8988T (cell line): ENCODE measurements around the gene TAF3.

ENCODE experiments used
- DNase-seq: peaks from one replicate; pipeline ENCODE4 v3.0.0; 2011

The TAF3 gene

DNA sequence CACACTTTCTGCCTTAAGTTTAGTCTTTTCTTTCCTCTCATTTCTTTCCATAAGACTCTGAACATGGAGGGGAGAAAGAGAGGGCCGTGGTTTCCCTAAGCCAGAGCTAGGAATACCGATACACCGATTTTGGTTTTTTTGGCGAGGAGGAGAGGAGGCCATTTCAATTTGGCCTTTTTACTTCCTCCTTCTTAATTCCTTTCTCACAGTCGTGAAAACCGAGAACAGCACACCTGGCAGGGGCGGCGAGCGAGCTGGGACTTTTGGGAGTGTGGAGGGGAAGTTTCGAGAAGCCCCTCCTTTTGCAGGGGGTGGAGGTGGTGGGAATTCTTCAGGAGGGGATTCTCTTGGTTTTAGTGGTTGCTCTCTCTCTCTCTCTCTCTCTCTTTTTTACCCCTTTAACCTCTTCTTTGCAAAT lies 242.4 kb downstream of the TAF3 start:
- no peak for DNase-seq

DNA sequence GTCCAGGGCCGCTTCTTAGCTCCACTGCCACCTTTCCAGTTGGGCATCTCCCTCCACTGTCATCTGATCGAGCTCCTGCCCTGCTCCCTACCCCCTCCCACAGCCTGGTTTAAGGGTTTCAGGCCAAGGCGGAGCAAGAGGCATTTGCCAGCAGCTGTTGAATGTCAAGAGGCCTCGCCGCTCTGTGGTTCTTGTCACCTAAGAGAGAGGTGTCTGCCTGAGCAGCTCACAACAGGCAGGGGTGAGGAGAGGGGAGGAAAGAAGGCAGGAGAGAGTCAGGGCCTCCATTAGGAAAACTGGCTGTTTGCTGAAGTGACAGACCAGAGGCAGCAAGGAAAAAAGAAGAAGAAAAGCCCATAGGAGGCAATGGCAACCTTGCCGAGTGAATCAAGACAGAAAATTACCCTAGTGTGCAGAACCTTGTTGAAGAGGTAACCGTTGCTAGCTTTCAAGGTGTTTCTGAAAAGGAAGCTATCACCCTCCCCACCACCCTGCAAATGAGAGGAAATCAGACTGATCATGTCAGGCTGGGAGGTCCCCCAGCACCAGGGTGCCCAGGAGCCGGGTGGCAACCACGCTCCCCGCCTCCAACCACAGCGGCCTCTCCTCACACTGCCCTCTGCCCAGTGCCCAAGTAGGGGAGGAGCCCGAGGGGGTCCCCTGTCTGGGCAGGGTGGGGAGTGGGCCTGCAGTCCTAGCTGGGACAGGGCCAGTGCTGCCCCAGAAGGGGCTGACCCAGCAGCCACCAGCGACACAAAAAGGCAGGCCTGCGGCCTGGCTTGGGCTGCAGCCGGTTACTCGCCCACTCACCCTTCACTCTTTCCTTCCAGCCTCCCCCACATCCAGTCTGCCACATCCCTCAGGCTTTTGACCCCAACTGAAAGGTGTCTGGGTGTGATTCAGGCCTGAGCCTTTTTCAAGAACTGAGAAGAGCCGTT lies 243.2 kb downstream of the TAF3 start:
- DNase-seq = no peak

DNA sequence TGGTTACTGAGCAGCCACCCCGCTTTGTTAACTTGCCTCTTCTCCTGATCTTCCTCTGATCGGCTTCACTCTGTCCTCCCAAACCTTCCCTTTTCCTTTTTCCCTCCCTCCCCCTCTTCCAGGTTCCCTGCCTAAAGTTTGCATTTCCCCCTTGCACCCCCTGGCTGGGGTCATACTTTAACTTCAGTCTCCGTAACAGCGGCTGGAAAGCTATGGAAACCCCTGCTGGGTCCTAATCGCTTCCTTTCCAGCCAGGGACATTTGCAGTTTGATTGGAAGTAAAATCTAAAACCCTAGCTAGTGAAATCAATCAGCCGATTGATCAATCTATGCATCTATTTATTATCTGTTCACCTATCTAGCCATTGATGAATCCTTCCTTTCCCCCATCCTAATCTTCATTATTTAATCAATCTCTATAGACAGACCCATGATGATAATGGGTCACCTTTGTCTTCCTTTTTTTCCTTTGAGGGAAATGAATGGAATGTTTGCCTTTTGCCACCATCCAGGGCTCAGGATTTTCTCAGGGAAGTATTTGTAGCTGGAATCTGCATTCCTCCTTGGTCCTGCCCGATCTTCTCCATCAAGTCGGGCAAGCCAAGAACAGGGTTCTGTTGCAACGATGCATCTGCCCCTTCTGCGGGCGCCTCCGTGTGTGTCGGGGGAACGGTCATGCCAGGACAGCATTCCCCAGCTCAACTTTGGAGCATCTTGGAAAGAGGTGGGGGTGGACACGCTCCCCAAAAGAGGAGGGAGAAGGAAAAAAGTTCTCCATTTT lies 245.0 kb downstream of the TAF3 start:
- no peak for DNase-seq

DNA sequence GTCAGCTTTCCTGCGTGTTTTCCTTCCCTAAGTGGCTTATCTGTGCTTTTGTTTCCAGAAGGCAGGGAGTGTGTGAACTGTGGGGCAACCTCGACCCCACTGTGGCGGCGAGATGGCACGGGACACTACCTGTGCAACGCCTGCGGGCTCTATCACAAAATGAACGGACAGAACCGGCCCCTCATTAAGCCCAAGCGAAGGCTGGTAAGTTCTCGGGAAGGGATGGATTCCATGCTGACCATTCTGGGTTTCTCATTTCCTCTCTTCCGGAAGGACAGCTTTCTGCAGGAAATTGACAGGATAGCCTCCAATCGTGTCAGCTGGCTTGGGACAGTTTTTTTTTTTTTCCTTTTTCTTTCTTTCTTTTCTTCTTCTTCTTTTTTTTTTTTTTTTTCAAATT lies 245.6 kb downstream of the TAF3 start:
- no peak for DNase-seq

DNA sequence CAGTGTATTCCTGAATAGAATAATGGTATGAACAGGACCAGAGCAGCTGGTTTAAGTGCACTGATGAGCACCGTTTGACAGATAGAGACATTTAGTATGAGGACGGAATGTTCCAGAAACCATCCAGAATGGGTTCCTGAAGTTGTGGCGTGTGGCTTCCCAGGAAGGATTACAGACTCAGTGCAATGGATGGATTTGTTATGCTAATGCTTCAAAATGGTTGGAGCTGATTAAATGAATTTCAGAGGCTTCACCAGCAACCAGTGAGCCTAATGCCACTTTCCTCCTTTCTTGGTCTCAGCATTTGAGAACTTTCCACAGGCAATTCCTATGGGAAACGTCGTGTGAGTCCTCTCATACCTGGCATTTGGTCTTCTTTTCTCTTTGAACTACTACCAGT lies 246.1 kb downstream of the TAF3 start:
- no peak for DNase-seq

DNA sequence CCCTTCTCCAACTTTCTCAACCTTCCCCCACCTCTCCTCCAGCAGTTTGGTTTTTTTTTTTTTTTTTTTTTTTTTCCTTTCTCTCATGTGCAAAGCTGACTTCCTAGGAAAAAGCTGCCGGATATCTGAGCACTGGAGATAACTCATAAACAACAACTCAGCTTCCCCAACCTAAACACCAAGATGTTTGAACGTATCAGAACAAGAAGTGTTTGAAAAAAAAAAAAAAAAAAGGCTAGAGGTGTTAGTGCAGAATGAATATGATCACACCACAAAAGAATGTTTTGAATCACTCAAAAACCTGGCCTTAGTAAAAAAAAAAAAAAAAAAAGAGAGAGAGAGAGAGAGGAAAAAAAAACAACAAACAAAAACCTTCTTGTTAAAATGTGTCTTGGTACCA lies 247.3 kb downstream of the TAF3 start:
- DNase-seq = no peak

DNA sequence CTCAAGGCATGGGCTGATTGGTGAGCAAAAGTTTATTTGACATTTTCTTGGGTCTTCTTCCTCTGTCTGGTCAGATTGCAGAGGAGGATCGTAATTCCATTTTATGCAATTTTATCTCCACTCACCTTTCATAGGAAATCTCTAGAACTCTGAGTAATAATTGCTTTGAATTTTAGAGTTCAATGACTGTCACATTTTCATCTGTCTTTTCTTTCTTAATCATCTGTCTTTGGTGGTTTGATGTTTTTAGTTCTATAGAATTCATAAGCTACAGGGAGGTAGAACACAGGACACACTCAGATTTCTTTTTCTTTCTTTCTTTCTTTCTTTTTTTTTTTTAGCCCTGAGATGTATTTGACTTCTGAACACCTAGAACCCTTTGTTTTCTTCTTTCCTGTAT lies 247.8 kb downstream of the TAF3 start:
- DNase-seq = no peak
